DND-41 (cell line): ENCODE results near the gene RASSF10.

ENCODE experiments used
- EZH2 ChIP-seq: IDR thresholded peaks from 3 replicates; pipeline ENCODE4 v1.6.1; 2012; ENCODE audit warnings: borderline replicate concordance, low read depth, mild to moderate bottlenecking, moderate library complexity, low read length, inconsistent platforms; ENCODE audit not compliant: severe bottlenecking
- TF ChIP-seq, protein P1 (sequence below): IDR thresholded peaks from 2 replicates; pipeline ENCODE4 v1.5.1; 2012; ENCODE audit warnings: borderline replicate concordance, low read length, moderate library complexity, mild to moderate bottlenecking; ENCODE audit not compliant: poor library complexity, severe bottlenecking; ENCODE audit errors: extremely low read depth

GRCh38 chr11:12994476-12994875 lies 14.6 kb upstream of the RASSF10 start:
- TF ChIP-seq, protein P1, sequence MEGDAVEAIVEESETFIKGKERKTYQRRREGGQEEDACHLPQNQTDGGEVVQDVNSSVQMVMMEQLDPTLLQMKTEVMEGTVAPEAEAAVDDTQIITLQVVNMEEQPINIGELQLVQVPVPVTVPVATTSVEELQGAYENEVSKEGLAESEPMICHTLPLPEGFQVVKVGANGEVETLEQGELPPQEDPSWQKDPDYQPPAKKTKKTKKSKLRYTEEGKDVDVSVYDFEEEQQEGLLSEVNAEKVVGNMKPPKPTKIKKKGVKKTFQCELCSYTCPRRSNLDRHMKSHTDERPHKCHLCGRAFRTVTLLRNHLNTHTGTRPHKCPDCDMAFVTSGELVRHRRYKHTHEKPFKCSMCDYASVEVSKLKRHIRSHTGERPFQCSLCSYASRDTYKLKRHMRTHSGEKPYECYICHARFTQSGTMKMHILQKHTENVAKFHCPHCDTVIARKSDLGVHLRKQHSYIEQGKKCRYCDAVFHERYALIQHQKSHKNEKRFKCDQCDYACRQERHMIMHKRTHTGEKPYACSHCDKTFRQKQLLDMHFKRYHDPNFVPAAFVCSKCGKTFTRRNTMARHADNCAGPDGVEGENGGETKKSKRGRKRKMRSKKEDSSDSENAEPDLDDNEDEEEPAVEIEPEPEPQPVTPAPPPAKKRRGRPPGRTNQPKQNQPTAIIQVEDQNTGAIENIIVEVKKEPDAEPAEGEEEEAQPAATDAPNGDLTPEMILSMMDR = no peak
- TF ChIP-seq EZH2 = no peak
